Brain microvascular endothelial cell (primary cell): ENCODE data around the gene NDUFS5.

Source experiments
- DNase-seq: peaks from one replicate; pipeline ENCODE4 v3.0.0-alpha.2; 2020
- H3K27ac ChIP-seq: fragments of 250-450 bp; sonication (Bioruptor Pico); 2 replicates; pipeline ENCODE4 v1.5.1; 2020; ENCODE audit warnings: mild to moderate bottlenecking, moderate library complexity
- H3K27me3 ChIP-seq: fragments of 250-450 bp; sonication (Bioruptor Pico); replicated peaks from 2 replicates; pipeline ENCODE4 v1.5.1; 2020; ENCODE audit warnings: mild to moderate bottlenecking
- H3K36me3 ChIP-seq: fragments of 250-450 bp; sonication (Bioruptor Pico); replicated peaks from 2 replicates; pipeline ENCODE4 v1.5.1; 2020; ENCODE audit warnings: mild to moderate bottlenecking
- H3K4me3 ChIP-seq: 2 replicates; pipeline ENCODE4 v1.5.1; 2011; ENCODE audit warnings: low read depth, mild to moderate bottlenecking, control low read depth, low read length, moderate library complexity
- in situ Hi-C: cut with HindIII; loops from 2 replicates; pipeline ENCODE4 v1.10.0; 2017; ENCODE audit warnings: low sequenced_read_pairs, low pct_ligation_motif_present
- TF ChIP-seq, protein P1 (sequence below): IDR thresholded peaks from 2 replicates; pipeline ENCODE4 v1.5.1; 2011; ENCODE audit warnings: low read depth, mild to moderate bottlenecking, moderate library complexity, low read length, control low read depth, inconsistent platforms; ENCODE audit errors: missing control alignments

NDUFS5 gene

DNA sequence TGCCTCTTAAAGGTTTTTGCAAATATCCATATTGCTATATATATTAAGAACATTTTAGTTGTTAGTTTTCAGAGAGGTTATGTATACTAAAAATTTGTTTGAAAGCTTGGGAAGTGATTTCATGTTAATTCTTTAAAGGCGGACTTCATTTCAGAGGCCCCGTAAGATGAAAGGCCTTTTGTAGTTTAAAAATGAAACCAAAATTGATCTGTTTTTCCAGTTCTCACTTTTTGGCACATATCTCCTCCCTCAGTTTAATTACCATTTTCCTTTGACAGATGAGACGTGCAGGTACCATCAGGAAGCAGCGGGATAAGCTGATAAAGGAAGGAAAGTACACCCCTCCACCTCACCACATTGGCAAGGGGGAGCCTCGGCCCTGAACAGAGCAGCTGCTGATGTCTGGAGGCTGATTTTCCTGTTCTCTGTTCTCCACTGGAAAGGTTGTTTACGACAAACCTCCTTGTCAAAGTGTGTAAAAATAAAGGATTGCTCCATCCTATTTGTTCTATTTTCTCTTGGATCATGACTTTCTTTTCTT lies 8.0 kb downstream of the NDUFS5 start:
- TF ChIP-seq, protein P1, sequence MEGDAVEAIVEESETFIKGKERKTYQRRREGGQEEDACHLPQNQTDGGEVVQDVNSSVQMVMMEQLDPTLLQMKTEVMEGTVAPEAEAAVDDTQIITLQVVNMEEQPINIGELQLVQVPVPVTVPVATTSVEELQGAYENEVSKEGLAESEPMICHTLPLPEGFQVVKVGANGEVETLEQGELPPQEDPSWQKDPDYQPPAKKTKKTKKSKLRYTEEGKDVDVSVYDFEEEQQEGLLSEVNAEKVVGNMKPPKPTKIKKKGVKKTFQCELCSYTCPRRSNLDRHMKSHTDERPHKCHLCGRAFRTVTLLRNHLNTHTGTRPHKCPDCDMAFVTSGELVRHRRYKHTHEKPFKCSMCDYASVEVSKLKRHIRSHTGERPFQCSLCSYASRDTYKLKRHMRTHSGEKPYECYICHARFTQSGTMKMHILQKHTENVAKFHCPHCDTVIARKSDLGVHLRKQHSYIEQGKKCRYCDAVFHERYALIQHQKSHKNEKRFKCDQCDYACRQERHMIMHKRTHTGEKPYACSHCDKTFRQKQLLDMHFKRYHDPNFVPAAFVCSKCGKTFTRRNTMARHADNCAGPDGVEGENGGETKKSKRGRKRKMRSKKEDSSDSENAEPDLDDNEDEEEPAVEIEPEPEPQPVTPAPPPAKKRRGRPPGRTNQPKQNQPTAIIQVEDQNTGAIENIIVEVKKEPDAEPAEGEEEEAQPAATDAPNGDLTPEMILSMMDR: no peak
- in situ Hi-C loops: no loop called here
- DNase-seq: no peak
- Histone ChIP-seq H3K27ac (no peak overlapping the region), H3K36me3 (peaks cover 77% of the 10 kb centered on the region), H3K27me3 (no peaks in the 10 kb centered on the region), H3K4me3 (no peak overlapping the region)

DNA sequence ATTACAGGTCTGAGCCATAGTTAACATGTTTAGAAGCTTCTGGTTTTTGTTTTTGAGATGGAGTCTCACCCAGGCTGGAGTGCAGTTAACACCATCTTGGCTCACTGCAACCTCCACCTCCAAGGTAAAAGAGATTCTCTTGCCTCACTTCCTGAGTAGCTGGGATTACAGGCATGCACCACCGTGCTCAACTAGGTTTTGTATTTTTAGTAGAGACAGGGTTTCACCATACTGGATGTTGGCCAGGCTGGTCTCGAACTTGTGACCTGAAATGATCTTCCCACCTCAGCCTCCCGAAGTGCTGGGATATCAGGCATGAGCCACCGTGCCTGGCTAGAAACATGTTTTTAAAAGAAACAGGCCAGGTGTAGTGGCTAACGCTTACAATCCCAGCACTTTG lies 10.5 kb downstream of the NDUFS5 start:
- no peaks in the 10 kb centered on the region for H3K27me3 ChIP-seq
- no peak overlapping the region for H3K4me3 ChIP-seq
- TF ChIP-seq, protein P1: no peak
- DNase-seq: no peak
- in situ Hi-C loops: no loop called here
- H3K36me3 ChIP-seq: peaks cover 54% of the 10 kb centered on the region
- H3K27ac ChIP-seq: no peak overlapping the region

DNA sequence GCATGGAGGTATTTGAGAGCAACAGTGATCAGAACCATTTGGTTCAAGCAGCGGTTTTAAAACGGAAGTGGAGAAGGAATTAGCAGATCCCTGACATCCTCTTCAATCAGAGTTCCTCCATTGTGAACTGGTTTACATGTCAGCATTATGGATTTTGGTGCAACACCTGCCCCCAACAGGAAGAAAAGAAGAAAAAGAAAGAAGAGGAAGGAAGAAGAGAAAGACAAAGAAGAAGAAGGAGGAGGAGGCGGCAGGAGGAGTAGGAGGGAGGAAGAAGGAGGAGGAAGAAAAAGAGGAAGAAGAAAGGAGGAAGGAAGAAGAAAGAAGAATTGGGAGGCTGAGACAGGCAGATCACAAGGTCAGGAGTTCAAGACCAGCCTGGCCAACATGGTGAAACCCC lies 17.4 kb downstream of the NDUFS5 start:
- in situ Hi-C loops: no loop called here
- TF ChIP-seq, protein P1: no peak
- Histone ChIP-seq H3K27ac (no peak overlapping the region), H3K27me3 (no peaks in the 10 kb centered on the region), H3K36me3 (no peaks in the 10 kb centered on the region), H3K4me3 (no peak overlapping the region)
- DNase-seq: no peak

DNA sequence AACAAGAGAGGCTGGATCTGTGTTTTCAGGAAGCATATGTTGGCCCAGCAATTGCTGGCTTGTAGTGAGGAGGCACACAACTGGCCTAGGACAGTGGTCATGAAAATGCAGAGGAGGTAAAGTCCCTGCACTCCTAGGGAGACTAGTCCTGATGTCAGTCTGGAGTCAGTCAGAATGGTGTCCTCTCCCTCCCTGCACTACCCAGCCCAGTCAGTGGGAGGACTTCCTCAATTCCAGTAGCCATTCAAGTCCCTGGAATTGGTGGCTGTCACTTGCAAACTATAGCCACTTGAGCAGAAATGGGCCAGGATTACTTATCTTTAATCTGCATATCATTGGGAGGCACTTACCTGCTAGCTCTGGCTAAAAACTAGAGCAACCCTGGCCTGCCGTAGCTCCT lies 18.6 kb downstream of the NDUFS5 start:
- Histone ChIP-seq H3K27me3 (no peaks in the 10 kb centered on the region), H3K4me3 (no peak overlapping the region), H3K27ac (no peak overlapping the region), H3K36me3 (no peaks in the 10 kb centered on the region)
- TF ChIP-seq, protein P1: no peak
- no peak for DNase-seq
- in situ Hi-C loops: no loop called here

DNA sequence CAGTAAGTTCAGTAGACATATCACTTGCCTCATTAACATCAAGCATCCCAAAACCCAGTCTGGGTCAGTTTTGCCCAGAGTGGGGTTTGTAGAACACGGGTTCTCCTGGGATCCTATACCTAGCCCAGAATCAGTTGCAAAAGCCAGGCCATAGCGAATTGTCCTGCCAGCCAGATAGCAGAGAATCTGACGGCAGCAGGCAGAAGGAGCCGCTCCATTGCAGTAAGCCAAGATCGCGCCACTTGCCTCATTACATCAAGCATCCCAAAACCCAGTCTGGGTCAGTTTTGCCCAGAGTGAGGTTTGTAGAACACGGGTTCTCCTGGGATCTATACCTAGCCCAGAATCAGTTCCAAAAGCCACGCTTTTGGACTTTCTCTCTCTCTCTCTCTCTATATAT lies 19.1 kb downstream of the NDUFS5 start:
- in situ Hi-C loops: no loop called here
- TF ChIP-seq, protein P1: no peak
- Histone ChIP-seq H3K27ac (no peak overlapping the region), H3K36me3 (no peaks in the 10 kb centered on the region), H3K27me3 (no peaks in the 10 kb centered on the region), H3K4me3 (no peak overlapping the region)
- DNase-seq: no peak

DNA sequence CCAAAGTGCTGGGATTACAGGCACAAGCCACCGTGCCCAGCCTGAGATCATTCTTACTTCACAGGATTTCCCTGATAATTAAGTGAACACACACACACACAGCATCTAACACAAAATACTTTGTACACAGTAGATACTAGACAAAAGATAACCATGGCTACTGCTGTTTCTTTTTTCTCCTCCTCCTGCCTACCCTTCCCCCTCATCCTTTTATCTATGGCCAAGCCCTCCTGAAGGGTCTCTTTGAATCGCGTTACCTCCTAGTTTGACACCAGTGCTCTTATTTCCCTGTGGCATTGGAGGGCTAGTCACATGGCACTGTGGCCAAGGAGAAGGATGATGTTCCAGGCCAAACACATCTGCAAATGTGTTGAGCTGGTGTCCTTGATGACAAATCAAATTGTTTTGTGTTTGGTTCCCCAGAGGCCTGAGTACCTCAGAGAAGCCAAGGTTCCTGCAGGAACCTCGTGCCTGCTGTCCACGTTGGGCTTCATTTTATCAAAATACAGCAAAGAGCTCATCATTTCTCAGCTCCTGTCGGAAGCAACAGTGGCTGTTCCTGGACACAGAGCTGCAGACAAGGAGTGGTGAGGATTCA lies 20.6 kb downstream of the NDUFS5 start:
- no peak for DNase-seq
- no peaks in the 10 kb centered on the region for H3K36me3 ChIP-seq
- H3K27me3 ChIP-seq: no peaks in the 10 kb centered on the region
- no peak overlapping the region for H3K4me3 ChIP-seq
- TF ChIP-seq, protein P1: no peak
- H3K27ac ChIP-seq: peak overlapping the region; percentile 55
- in situ Hi-C loops: no loop called here
